Jurkat, Clone E6-1 (cell line): ENCODE data around the gene WSCD2.

ENCODE experiments used
- DNase-seq: peaks from one replicate; pipeline ENCODE4 v3.0.0-alpha.2; 2011; ENCODE audit warnings: low read depth, low spot score
- H3K4me3 ChIP-seq: 2 replicates; pipeline ENCODE4 v1.5.1; 2011; ENCODE audit warnings: mild to moderate bottlenecking, low read length, control low read depth, moderate library complexity

Gene WSCD2

DNA sequence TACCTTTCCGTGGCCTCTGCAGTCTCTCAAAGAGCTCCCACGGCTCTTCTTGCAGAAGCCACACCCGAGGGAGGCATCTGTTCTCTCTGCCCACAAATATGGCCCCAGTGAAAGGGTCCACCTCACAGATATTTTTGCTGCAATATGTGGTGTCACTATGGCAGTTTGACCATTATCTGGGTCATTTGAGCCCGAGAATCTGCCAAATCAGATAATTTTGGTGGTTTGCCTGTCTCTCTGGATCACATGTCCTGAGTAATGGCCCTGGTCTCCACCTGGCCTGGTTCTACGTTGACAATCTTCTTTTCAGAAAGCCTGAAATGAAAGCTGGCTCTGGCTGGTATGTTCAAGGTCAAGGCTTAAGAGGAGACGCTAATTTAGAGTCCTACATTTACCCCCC, 5.7 kb upstream of the WSCD2 start:
- no peak overlapping the region for H3K4me3 ChIP-seq
- no peak for DNase-seq

DNA sequence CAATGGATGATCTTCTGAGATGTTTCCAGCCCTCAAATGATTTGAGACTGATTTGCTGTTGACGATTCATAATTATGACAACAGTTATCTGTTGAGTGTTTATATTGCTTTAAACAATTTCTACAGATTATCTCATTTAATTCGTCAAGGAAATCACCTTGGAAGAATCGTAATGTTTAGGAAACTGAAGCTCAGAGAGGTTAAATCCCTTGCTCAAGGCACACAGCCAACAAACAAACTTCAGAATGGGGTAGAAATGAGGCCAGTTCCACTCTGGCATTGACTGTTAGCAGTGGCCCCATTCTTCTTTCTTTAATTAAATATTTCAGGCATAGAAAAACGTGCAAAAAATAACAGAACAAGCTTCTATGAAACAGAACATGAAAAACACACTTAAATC, 4.0 kb upstream of the WSCD2 start:
- no peak for DNase-seq
- no peak overlapping the region for H3K4me3 ChIP-seq

DNA sequence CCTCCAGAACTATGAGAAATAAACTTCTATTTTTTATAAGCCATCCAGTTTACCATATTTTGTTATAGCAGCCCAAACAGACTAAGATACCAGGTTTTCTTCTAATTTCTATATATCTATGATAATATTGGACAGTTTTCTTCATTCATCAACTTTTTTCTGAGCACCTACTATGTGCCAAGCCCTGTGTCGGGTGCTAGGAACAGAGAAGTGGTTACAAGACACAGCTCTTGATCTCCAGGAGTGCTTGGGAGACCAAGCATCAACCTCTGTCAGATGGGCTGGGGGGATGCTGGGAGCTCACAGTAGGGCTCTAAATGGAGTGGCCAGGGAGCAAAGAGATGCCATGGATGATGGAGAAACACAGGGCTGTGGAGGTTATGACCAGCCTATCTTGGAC, 2.9 kb upstream of the WSCD2 start:
- H3K4me3 ChIP-seq, result no peak overlapping the region
- DNase-seq, result no peak

DNA sequence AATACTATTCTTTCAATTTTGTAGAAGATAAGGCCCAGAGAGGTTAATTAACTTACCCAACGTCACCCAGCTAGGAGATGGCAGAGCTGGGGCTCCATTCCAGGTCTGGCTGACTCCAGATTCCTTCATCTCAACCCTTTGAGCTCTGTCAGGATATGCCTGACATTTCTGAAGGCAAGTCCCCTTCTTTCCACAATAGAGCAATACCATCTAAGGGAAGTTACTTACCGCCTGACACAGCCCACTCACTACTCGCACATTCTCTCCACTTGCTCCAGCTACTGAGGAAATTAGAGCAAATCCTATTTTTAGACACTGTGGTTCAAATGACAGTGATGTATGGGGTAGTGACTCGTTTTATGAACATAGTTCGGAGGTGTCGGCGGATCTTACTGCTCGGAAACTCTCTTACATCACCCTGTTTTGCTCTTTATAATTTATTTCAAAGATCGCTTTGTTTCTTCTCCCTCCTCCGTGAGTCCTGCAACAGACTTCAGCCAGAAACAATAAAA, 2.0 kb upstream of the WSCD2 start:
- no peak overlapping the region for H3K4me3 ChIP-seq
- no peak for DNase-seq

DNA sequence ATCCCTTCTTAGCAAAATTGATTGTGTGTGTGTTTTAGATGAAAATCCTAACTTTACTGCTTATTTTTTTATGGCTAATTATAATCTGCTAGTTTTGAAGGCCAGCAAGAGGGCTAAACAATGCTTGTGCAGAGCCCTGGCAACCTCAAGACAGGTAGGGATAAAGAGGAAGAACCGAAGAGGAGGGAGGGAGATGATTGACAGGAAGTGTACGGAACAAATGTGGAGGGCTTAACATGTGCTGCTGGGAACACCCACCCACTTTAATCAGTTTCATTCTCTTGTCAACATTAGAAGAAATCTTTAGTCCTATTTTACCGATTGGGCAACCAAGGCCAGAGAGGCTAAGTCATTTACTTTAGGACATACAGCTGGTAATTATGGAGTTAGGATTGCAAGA, 1.4 kb upstream of the WSCD2 start:
- H3K4me3 ChIP-seq, result no peak overlapping the region
- DNase-seq, result no peak

DNA sequence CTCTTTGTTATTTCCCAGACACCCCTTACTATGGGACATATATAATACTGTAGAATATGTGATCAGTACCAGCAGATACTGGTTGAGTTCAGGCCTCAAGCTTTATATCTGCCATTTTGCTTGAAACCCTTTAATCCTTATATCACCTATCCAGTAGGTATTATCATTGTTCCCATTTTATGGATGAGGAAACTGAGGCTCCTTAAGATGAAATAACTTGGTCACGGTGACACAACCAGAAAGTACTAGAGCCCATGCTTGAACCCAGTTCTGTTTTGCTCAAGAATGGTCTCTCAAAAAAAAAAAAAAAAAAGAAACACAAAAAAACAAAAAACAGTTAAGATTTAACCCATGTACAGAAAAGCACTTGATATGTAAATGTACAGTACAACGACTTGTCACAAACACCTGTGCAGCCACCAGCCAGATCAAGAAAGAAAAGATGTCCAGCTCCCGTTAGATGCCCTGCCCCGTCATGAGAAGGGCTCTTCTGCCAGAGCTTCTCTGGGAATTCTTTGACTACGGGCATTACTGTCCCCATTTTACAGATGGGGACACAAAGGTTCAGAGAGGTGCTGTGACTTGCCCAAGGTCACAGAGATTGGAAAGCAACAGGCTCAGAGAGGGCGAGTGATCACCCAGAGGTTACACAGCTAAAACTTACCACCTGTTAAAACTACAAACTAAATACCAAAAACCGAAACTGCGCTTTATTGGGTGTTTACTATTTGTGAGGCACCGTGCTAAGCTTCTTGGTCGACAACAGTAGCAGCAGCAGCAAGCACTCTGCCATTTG, 669 bp upstream of the WSCD2 start:
- no peak overlapping the region for H3K4me3 ChIP-seq

DNA sequence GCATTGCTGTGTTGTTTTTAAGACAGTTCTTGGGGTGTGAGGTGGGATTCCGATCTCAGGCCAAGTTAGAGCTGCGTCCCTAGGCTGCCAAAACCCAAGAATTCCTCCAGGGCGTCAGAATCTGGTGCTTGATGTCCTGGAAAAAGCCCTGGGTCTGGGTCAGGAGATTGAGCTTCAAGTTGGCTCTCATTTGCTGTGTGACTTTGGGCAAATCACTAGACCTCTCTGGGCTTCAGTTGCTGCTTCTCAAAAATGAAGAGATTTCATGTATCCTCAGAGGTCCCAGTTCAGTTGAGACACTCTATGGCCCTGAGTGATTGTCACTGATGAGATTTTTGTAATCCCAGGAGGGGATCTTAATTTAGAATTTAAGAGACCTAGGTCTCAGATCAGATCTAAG, 1.9 kb downstream of the WSCD2 start:
- no peak for DNase-seq
- no peak overlapping the region for H3K4me3 ChIP-seq

More for the DNA sequence above, 669 bp upstream of the WSCD2 start:
- DNase-seq, result no peak

DNA sequence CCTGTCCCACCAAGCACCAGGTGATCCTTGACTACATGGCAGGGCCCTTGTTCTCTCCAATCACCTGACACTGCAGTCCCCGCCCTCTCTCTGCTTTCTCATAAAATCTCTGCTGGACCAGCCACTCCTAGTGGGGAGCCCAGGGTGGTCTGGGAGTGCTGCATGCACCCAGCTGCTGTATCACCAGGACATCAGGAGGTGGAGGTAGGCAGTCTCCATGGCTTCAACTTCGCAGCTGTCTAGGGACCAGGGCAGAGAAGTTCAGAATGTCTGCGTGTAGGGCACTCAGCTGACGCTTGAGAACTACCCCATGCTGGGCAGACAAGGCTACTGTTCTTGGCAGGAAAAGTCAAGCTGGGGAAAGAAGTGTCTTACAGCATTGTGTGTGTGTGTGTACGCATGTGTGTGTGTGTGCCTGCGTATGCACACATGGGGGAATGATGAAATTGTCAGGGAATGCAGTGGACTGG, 2.6 kb downstream of the WSCD2 start:
- H3K4me3 ChIP-seq, result no peak overlapping the region
- no peak for DNase-seq

DNA sequence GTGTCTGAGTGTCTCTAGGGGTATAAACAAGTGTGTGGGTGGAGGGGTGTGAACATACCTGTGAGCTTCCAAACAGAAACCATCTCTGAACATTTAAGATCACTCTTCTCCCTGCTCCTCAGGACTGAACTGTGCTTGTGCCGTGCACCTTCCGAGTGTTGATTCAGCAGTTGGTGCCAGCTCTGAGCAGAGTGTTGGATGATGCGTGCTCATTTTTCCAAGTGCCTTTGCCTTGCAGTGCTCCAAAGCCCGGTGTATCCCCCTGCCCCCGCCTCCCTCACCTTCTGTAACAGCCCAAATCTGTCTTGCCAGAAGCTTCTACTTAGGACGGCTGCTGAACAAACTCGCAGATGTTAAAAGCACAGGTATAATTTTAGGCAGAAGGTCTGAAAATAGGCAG, 4.4 kb downstream of the WSCD2 start:
- no peak for DNase-seq
- no peak overlapping the region for H3K4me3 ChIP-seq

DNA sequence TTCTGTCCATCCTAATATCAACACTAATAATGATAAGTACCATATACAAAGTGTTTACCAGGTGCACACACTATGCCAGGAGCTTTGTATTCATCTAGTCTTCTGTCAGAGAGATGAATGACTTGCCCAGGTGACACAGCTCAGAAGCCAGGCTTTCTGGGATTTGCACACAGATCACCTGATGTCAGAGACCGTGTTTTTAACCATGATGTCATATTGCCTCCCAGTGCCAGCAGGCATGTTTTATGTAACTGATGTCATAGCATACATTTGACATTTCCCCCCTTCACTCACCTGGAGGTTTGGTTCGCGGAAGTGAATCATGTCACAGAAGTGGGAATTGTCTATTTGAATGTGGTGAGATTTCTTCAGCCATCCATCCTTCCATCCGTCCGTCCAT, 5.7 kb downstream of the WSCD2 start:
- H3K4me3 ChIP-seq, result no peak overlapping the region
- no peak for DNase-seq

DNA sequence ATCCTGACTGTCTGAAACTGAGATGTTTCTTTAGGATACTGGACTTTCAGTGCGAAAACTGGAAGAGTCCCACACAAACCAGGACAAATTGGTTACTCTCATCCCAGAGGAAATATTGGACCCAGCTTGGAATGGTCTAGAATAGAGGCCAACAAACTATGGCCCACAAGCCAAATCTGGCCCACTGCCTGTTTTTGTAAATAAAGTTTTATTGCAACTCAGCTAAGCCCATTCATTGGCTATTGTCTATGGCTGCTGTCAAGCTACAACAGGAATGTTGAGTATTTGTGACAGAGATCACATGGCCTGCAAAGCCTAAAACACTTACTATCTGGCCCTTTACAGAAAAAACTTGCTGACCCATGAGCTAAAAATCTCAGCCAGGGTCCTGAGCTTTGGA, 6.5 kb downstream of the WSCD2 start:
- no peak for DNase-seq
- no peak overlapping the region for H3K4me3 ChIP-seq

DNA sequence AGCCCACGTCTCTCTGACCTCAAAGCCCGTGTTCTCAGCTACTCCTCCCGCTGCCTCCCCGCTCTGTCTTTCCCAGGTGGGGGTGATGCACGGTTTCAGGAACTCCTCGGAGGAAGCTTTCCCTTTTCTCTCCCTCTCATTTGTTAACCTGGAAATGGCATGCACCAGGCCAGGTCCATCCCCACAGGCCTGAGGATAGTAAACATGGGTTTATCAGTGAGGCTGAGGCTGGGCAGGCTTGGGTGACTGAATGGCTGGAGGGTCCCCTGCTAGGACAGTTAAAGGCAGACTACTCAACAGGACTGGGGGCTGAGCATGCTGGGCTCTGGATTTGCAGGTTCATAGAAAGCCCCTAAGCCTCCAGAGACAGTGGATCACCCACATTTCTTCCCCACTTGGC, 7.6 kb downstream of the WSCD2 start:
- H3K4me3 ChIP-seq, result no peak overlapping the region
- no peak for DNase-seq

DNA sequence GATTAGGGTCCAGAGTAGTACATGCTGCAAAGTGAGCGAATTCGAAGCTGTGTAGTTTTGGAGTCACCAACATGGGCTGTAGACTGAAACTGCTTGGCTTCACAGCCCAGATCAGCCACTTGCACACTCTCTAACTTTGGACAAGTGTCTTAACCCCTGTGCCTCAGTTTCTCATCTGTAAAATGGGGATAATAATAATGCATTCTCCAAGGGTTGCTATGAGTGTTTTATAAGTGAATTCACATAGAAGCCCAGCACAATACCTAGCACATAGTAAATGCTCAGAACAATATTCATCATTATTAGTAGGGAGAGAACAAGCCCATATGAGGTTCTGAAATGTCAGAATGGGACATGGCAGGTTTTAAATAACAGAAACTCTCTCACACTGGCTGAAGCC, 10.4 kb downstream of the WSCD2 start:
- DNase-seq, result no peak
- no peak overlapping the region for H3K4me3 ChIP-seq

DNA sequence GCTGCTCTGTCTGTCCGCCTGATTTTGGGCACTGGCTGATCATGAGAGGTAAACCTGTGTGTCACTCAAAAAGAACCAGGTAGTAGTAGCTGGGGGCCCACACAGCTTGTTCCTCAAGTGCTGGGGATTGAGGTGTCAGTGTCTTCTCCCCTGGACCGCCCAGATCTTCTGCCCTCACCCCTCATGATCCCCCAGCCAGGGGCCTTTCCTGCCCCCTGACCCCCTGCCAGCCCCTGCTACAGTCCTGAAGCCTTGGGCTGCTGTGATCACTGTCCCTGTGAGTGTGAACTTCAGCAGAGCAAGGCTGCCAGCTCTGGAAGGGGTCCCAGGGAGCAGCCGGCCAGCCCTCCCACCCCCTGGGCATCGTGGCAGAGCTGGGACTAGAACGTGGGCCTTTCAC, 11.4 kb downstream of the WSCD2 start:
- no peak for DNase-seq
- H3K4me3 ChIP-seq, result no peak overlapping the region

DNA sequence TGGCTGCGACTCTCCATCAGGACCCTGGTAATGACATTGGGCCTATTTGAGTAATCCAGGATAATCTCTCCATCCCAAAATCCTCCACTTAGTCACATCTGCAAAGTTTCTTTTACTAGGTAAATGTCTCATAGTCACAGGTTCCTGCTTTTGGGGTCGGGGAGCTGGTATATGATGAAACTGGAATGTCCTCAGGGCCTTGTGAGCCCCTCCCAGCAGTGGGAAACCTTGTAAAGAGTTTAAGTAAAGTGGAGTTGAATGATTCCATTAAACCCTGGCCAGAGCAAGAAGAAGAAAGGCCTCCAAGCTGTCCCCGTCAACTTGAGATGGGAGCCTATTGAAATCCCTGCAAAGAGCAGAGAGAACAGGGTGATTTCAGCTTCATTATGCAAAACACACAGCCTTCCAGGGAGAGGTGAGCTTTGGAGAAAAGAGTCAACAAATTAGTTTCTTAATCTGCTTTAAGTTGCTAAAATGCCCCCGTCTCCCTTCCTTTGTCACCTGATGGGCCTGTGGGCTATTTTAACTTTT, 12.6 kb downstream of the WSCD2 start:
- DNase-seq, result no peak
- no peak overlapping the region for H3K4me3 ChIP-seq

DNA sequence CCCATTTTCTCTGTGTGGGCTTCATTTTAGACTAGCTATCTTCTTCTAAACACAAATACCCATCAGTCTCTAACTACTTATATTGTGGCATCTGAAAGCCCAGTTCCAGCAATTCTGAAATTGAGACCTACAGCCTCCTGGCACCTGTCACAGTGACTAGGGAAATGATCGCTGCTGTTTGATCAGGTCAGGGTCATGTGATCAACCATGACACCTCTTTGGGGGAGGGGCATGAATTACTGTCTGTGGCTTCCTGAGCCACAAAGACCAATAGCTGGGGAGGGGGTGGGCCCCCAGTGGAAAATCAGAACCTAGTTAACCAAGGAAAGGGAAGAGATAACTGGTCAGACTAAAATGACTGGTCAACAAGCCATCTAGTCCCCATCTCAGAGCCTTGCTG, 14.1 kb downstream of the WSCD2 start:
- DNase-seq, result no peak
- H3K4me3 ChIP-seq, result no peak overlapping the region

DNA sequence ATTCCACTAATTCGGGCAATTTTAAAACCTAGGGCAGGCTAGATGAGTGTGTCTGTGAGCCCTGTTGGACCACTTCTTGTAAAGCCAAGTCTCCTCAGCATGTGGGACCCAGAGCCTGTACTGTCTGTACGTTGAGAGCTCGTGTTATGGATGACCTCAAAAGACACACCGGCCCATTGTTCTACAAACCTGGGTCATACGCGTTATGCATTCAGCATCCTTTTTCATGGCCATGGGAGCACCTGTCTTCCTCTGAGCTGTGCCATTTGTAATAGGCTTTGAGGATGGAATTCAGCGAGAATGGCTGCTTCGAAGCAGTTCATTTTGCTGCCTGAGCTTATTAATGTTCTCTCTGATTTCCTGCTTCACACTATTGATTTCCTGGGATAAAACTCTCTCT, 15.0 kb downstream of the WSCD2 start:
- H3K4me3 ChIP-seq, result no peak overlapping the region
- DNase-seq, result no peak

DNA sequence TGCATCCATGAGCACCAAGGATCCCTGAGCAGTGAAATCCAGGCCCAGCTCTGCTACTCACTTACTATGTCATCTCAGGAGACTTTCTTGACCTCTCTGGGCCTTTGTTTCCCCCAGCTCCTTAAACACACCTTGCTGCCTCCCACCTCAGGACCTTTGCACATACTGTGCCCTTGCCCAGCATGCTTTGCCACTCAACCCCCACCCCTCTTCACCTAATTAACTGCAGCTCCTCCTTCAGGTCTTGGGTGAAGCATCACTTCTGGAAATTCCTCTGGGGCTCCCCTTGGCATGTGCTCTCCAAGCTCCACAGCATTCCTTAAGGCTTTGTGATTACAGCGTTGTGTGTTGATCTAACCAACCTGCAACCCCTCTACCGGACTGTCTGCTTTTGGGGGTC, 15.9 kb downstream of the WSCD2 start:
- DNase-seq, result no peak
- H3K4me3 ChIP-seq, result no peak overlapping the region

DNA sequence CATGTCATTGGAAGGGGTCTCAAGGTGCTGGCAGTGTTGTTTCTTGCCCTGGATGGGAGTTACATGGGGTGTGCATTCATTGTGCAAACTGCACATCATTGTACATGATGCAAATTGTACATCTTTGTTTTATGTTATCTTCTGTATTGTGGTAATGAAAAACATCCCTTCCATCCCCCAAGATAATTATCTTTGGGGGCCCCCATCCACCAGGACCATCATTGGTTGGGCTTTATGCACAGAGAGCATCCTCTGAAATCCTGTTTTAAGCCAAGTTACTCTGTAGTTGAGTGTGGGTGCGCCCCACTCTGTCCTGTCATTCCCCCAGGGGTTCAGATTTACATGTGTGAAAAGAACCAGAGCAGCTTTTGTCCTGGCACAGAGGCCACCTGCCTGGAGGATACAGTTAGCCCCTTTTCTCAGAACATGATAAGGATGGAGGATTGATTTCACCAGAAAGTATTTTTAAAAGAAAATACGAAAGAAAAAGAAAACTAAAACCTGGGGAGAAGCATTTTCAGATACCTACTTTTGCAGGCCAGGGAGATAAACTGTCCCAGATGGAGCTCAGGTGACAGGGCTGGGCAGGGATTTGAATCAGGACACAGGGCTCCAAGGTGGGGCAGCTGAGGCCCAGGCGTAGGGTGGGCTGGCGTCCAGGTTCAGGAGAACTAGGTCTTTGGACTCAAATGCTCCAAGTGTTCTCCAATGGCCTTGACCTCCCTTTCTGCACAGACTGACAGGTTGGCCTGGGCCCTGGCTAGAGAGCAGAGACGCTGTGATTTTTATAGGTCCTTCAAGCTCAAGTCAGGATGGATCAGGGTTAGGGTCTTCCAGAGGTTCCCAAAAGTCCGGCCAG, 17.2 kb downstream of the WSCD2 start:
- no peak overlapping the region for H3K4me3 ChIP-seq
- no peak for DNase-seq

DNA sequence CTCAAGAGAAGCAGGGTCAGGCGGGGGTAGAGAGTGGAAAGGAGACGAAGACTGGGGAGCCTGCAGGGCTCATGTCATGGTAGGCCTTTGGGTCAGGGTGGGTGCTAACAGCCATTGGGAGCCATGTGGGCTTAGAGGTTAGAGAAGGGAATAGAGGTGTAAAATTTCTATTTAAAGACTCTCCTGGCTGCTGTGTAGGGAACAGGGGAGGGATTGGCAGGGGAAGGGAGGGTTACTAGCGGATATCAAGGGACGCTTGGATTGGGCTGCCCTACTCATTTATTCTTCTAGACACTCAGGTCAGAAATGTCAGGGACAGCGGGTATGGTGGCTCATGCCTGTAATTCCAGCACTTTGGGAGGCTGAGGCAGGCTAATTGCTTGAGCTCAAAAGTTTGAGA, 18.2 kb downstream of the WSCD2 start:
- no peak overlapping the region for H3K4me3 ChIP-seq
- DNase-seq, result no peak
